Measurements from ENCODE around the gene PMM2.

PMM2 gene

GRCh38 chr16:8768283-8768682 is 29.4 kb upstream of the PMM2 start:
- no peak overlapping the region for H3K4me3 ChIP-seq (replicated peaks; ENCODE audit: low read depth, low read length)
- no peak for DNase-seq (ENCODE audit: low read depth)
- TF ChIP-seq CTCF (IDR thresholded peaks at IDR 0.05; ENCODE audit: low read length, missing control alignments), result no peak

DNA sequence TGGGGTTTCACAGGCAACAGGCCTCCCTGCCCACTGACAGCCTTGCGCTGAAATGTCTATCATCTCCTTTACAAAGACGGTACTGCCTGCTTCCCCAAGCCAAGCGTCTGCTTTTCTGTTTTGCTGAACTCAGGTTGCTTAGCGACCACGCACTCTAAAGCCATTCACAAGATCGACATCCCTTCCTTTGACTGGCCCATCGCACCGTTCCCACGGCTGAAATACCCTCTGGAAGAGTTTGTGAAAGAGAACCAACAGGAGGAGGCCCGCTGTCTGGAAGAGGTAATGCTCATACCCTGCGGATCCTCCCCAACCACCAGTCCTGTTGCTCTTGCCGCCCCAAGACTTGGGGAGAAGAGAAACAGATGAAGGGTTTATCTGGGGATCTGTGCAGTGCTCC is 28.9 kb upstream of the PMM2 start:
- H3K4me3 ChIP-seq (replicated peaks; ENCODE audit: low read depth, low read length), result no peak overlapping the region
- no peak for DNase-seq (ENCODE audit: low read depth)
- no peak for TF ChIP-seq CTCF (IDR thresholded peaks at IDR 0.05; ENCODE audit: low read length, missing control alignments)

DNA sequence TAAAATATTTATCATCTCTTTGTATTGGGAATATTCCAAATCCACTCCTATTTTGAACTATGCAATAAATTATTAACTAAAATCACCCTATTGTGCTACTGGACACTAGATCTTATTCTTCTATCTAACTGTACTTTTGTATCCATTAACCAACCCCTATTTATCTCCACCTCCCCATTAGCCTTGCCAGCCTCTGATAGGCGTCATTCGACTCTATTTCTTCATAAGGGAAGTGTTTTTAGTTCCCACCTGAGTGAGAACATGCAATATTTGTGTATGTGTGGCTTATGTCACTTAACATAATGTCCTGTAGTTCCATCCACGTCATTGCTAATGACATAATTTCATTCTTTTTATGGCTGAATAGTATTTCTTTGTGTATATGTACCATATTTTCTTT is 24.1 kb upstream of the PMM2 start:
- no peak for TF ChIP-seq CTCF (IDR thresholded peaks at IDR 0.05; ENCODE audit: low read length, missing control alignments)
- DNase-seq (ENCODE audit: low read depth), result no peak
- H3K4me3 ChIP-seq (replicated peaks; ENCODE audit: low read depth, low read length), result no peak overlapping the region

DNA sequence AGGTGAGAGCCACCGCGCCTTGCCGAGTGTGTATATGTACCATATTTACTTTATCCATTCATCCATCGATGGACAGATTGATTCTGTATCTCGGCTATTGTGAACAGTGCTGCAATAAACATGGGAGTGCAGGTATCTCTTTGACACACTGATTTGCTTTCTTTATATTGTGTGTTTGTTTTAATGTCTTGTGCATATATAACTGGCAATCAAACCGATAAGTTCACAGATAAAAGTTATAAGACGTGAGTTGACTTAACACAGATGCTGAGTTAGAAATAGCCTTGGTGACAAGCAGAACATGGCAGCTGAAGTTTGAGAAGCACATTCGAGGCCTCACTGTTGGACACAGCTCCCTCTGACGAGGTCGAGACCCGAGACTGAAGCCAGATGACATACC is 23.4 kb upstream of the PMM2 start:
- DNase-seq (ENCODE audit: low read depth), result no peak
- no peak overlapping the region for H3K4me3 ChIP-seq (replicated peaks; ENCODE audit: low read depth, low read length)
- TF ChIP-seq CTCF (IDR thresholded peaks at IDR 0.05; ENCODE audit: low read length, missing control alignments), result no peak

- TF ChIP-seq CTCF (IDR thresholded peaks at IDR 0.05; ENCODE audit: low read length, missing control alignments), result no peak
- H3K4me3 ChIP-seq (replicated peaks; ENCODE audit: low read depth, low read length), result no peak overlapping the region
- no peak for DNase-seq (ENCODE audit: low read depth)
Observed at GRCh38 chr16:8775359-8775758, 22.3 kb upstream of the PMM2 start.

DNA sequence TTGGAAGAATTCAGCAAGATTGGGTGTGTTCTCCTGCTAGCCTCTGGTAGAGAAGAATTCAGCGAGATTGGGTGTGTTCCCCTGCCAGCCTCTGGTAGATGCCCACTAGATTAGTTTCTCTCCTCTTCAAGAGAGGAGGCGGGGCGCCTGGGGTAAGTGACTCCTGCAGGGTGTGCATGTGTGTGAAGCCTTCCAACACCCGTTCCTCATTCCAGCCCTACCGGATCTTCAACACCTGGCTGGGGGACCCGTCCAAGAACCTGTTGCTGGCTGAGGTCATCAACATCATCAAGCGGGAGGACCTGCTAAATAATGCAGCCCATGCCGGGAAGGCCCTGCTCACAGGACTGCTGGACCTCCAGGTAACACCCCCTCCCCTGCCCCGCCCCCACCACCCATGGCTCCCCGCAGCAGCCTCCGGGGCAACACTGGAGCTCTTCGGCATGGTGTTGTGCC is 21.5 kb upstream of the PMM2 start:
- no peak for TF ChIP-seq CTCF (IDR thresholded peaks at IDR 0.05; ENCODE audit: low read length, missing control alignments)
- no peak for DNase-seq (ENCODE audit: low read depth)

DNA sequence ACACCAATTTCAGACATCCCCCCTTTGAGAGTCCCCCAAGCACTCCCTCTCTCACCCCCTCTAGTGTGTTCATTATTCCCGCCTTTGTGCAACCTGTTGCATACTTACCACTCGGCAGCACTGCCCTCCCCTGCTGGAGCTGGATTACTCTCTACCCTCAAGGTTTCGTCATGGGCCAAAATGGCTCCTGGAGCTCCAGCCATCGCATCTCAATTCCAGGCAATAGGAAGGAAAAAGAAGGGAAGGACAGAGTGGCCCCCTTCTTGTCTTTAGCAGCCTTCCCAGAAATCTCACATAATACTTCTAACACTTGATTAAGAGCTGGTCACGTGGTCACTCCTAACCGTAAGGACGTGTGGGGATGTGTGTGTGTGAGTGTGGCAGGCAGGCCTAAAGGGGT is 20.4 kb upstream of the PMM2 start:
- DNase-seq (ENCODE audit: low read depth), result no peak
- TF ChIP-seq CTCF (IDR thresholded peaks at IDR 0.05; ENCODE audit: low read length, missing control alignments), result no peak
- no peak overlapping the region for H3K4me3 ChIP-seq (replicated peaks; ENCODE audit: low read depth, low read length)

More for the DNA sequence above, 21.5 kb upstream of the PMM2 start:
- no peak overlapping the region for H3K4me3 ChIP-seq (replicated peaks; ENCODE audit: low read depth, low read length)
